Activated CD8-positive, alpha-beta T cell treated with anti-CD3 and anti-CD28 coated beads for 36 hours (primary cell): ENCODE results near the gene SH3GL3. TPM values are rescaled to one million over a fixed set of nuclear protein-coding genes. Genes with fewer than 3 reads are reported as not detected.

ENCODE experiments used
- ATAC-seq: fragments of 200-7000 bp; cut with Tn5 transposase; one replicate; pipeline ENCODE4 v1.10.0; 2021; ENCODE audit warnings: mild to moderate bottlenecking, moderate library complexity
- CTCF ChIA-PET: fragments of 350-600 bp; sonication (Branson Sonifier 250); formaldehyde crosslinking; loops from one replicate; lab custom pipeline; 2021; ENCODE audit warnings: antibody characterized with exemption; lab: Charles Lee
- POLR2A ChIA-PET: fragments of 350-600 bp; sonication (Branson Sonifier 250); formaldehyde crosslinking; loops from one replicate; lab custom pipeline; 2021; ENCODE audit warnings: antibody characterized with exemption; lab: Charles Lee
- DNase-seq: peaks from one replicate; pipeline ENCODE4 v3.0.0-alpha.2; 2020
- H3K27ac Mint-ChIP-seq: one replicate; pipeline ENCODE4 v1.8.0; 2021; ENCODE audit warnings: mild to moderate bottlenecking, mixed read lengths
- H3K27me3 Mint-ChIP-seq: one replicate; pipeline ENCODE4 v1.8.0; 2021; ENCODE audit warnings: mixed read lengths
- H3K36me3 Mint-ChIP-seq: one replicate; pipeline ENCODE4 v1.8.0; 2021; ENCODE audit warnings: low read depth, mixed read lengths
- H3K4me1 Mint-ChIP-seq: one replicate; pipeline ENCODE4 v1.8.0; 2021; ENCODE audit warnings: low read depth, mixed read lengths
- H3K4me3 Mint-ChIP-seq: one replicate; pipeline ENCODE4 v1.8.0; 2021; ENCODE audit warnings: mild to moderate bottlenecking, moderate library complexity, mixed read lengths
- H3K9me3 Mint-ChIP-seq: one replicate; pipeline ENCODE4 v1.8.0; 2021; ENCODE audit warnings: mixed read lengths
- intact Hi-C: fragments of 100-400 bp; cut with micrococcal nuclease; formaldehyde crosslinking; loops from one replicate; pipeline ENCODE4 v1.10.0; 2022
- total RNA-seq, 2 experiments: library from RNA; stranded (reverse); gene quantifications; one replicate each; pipeline ENCODE4 v1.2.3, GENCODE V29; 2021
- TF ChIP-seq, protein P1 (sequence below): fragments of 200-600 bp; IDR thresholded peaks from one replicate; pipeline ENCODE4 v1.8.0; 2022; ENCODE audit warnings: antibody characterized with exemption, mild to moderate bottlenecking

Gene SH3GL3
- total RNA-seq, 2 experiments from 2014 or later, result not detected

DNA sequence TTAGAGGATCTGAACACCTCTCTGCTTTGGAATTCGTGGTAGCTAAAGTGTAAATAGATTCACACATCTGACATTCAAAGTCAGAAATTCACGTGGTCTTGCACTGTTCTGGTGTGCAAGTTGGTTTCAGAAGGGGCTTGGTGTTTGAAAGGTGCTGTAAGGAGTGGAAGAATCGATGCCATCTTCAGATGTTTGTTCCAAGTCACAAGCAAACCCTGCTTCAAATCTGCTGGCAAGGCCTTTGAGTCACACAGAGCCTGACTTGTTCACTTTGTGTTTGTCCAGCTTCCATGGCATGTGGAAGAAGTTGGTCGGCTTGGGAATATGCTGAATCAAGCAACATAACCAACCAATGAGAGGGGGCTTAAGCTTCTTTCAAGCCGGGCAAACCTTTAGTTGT, 44.3 kb downstream of the SH3GL3 start:
- TF ChIP-seq, protein P1, sequence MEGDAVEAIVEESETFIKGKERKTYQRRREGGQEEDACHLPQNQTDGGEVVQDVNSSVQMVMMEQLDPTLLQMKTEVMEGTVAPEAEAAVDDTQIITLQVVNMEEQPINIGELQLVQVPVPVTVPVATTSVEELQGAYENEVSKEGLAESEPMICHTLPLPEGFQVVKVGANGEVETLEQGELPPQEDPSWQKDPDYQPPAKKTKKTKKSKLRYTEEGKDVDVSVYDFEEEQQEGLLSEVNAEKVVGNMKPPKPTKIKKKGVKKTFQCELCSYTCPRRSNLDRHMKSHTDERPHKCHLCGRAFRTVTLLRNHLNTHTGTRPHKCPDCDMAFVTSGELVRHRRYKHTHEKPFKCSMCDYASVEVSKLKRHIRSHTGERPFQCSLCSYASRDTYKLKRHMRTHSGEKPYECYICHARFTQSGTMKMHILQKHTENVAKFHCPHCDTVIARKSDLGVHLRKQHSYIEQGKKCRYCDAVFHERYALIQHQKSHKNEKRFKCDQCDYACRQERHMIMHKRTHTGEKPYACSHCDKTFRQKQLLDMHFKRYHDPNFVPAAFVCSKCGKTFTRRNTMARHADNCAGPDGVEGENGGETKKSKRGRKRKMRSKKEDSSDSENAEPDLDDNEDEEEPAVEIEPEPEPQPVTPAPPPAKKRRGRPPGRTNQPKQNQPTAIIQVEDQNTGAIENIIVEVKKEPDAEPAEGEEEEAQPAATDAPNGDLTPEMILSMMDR, result no peak
- no peak for ATAC-seq
- no peaks in the 10 kb centered on the region for H3K36me3 Mint-ChIP-seq
- CTCF ChIA-PET, result no interaction called here
- no peak overlapping the region for H3K27ac Mint-ChIP-seq
- no peak overlapping the region for H3K4me3 Mint-ChIP-seq
- POLR2A ChIA-PET, result no interaction called here
- DNase-seq, result no peak
- intact Hi-C loops, result no loop called here
- H3K4me1 Mint-ChIP-seq, result no peaks in the 10 kb centered on the region
- peaks cover 5% of the 10 kb centered on the region for H3K9me3 Mint-ChIP-seq
- peaks cover 4% of the 10 kb centered on the region for H3K27me3 Mint-ChIP-seq

- POLR2A ChIA-PET, result no interaction called here
- Mint-ChIP-seq H3K9me3 (peaks cover 4% of the 10 kb centered on the region), H3K27ac (no peak overlapping the region), H3K27me3 (no peaks in the 10 kb centered on the region), H3K4me3 (no peak overlapping the region), H3K4me1 (no peaks in the 10 kb centered on the region), H3K36me3 (no peaks in the 10 kb centered on the region)
- intact Hi-C loops, result no loop called here
- DNase-seq (no peak), ATAC-seq (no peak)
- TF ChIP-seq, protein P1, result no peak
- CTCF ChIA-PET, result no interaction called here
These were observed 49.6 kb downstream of the SH3GL3 start for GRCh38 chr15:83496766-83497165.

DNA sequence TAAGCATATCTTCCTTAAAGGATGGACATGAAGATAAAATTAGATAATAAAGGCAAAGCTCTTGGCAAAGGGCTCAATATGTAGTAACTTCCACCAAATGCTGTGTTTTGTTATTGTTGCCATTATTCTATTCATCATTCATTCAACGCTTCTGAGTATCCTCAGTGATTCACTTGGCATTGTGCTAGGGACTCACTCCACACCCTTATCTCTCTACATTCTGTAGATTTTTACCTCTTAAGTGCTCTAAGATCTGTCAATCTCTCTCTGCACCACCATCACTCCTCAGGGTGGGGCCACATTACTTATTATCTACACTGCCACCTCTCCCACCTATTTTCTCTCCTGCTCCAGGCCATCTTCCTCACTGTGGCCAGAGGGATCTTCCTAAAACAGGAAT, 51.2 kb downstream of the SH3GL3 start:
- Mint-ChIP-seq H3K27me3 (no peaks in the 10 kb centered on the region), H3K4me1 (no peaks in the 10 kb centered on the region), H3K27ac (no peak overlapping the region), H3K4me3 (no peak overlapping the region), H3K36me3 (no peaks in the 10 kb centered on the region), H3K9me3 (peaks cover 4% of the 10 kb centered on the region)
- TF ChIP-seq, protein P1, result no peak
- CTCF ChIA-PET, result no interaction called here
- ATAC-seq (no peak), DNase-seq (no peak)
- intact Hi-C loops, result no loop called here
- POLR2A ChIA-PET, result no interaction called here

DNA sequence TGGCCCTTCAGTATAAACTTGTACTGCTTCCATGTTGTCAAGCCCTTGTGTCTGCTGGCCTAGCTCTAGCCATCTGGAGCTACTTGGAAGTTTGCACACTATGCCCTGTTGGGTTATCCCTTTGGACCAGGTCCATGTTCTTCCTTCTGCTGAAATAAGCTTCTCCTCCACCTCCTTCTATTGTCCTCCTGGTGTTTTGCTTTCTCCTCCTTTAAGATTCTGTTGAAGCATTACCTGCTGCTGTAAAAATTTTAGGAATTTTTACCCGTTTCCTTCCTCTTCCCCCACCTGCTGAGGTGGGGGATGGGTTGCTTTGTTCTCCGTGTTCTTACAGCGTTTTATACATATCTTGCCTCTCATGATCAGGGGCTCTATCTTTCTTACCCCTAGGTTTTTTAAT, 51.7 kb downstream of the SH3GL3 start:
- H3K27ac Mint-ChIP-seq, result no peak overlapping the region
- TF ChIP-seq, protein P1, result no peak
- no peak overlapping the region for H3K4me3 Mint-ChIP-seq
- DNase-seq, result no peak
- no peaks in the 10 kb centered on the region for H3K27me3 Mint-ChIP-seq
- peaks cover 4% of the 10 kb centered on the region for H3K9me3 Mint-ChIP-seq
- H3K36me3 Mint-ChIP-seq, result no peaks in the 10 kb centered on the region
- no peak for ATAC-seq
- ChIA-PET POLR2A (no interaction called here), CTCF (no interaction called here)
- H3K4me1 Mint-ChIP-seq, result no peaks in the 10 kb centered on the region
- intact Hi-C loops, result no loop called here

DNA sequence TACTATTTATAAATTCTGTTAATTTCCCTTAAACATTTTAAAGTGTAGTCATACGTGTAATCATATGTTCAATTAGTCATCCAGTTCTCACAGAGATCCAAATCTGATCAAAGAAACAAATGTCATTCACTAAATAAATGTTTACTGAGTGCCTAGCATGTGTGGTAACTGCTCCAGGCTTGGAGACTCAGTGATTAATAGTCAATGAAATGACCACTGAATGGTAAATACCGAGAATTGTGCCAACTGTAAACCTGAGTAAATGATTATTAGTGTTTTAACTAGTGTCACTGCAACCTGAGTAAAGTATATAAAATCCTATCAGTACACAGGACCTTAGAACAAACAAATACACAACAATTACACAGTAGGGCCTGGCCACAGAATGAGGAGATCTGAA, 52.3 kb downstream of the SH3GL3 start:
- H3K27me3 Mint-ChIP-seq, result no peaks in the 10 kb centered on the region
- intact Hi-C loops, result no loop called here
- ATAC-seq (no peak), DNase-seq (no peak)
- TF ChIP-seq, protein P1, result no peak
- ChIA-PET POLR2A (no interaction called here), CTCF (no interaction called here)
- no peaks in the 10 kb centered on the region for H3K36me3 Mint-ChIP-seq
- no peak overlapping the region for H3K4me3 Mint-ChIP-seq
- H3K27ac Mint-ChIP-seq, result no peak overlapping the region
- peaks cover 4% of the 10 kb centered on the region for H3K9me3 Mint-ChIP-seq
- H3K4me1 Mint-ChIP-seq, result no peaks in the 10 kb centered on the region
